Fibroblast of mammary gland (primary cell): ENCODE results near the gene SKOR2.
A peak's percentile ranks its signal among the peaks of the same experiment; 100 is the strongest.
"Not testable (repeated sequence)": the region's sequence is repeated elsewhere in the genome, so short reads cannot be mapped to it uniquely, and the experiment has no call there.

Source experiments
- DNase-seq: peaks from one replicate; pipeline ENCODE4 v3.0.0-alpha.2; 2010; ENCODE audit warnings: low read depth
- H3K4me3 ChIP-seq: 2 replicates; pipeline ENCODE4 v1.5.1; 2011; ENCODE audit warnings: low read depth, mild to moderate bottlenecking, low read length, moderate library complexity; ENCODE audit not compliant: control insufficient read depth
- CTCF ChIP-seq: conservative IDR thresholded peaks from 2 replicates; pipeline ENCODE4 v1.5.1; 2011; ENCODE audit warnings: low read depth, low read length, inconsistent platforms; ENCODE audit not compliant: control insufficient read depth, insufficient read depth

The SKOR2 gene

GRCh38 chr18:47215554-47216138 lies 35.8 kb downstream of the SKOR2 start:
- H3K4me3 ChIP-seq: no peak overlapping the region
- peak; percentile 66 for TF ChIP-seq CTCF
- DNase-seq: peak; percentile 77

GRCh38 chr18:47209171-47209570 lies 42.3 kb downstream of the SKOR2 start:
- H3K4me3 ChIP-seq: no peak overlapping the region
- TF ChIP-seq CTCF: no peak
- DNase-seq: peak; percentile 10

GRCh38 chr18:47206945-47207637 lies 44.4 kb downstream of the SKOR2 start:
- no peak for TF ChIP-seq CTCF
- H3K4me3 ChIP-seq: no peak overlapping the region
- no peak for DNase-seq

- peak; percentile 42 for DNase-seq
- no peak overlapping the region for H3K4me3 ChIP-seq
- peak; percentile 90 for TF ChIP-seq CTCF
These were observed 46.4 kb downstream of the SKOR2 start for GRCh38 chr18:47204908-47205522.

- no peak for DNase-seq
- no peak for TF ChIP-seq CTCF
- no peak overlapping the region for H3K4me3 ChIP-seq
These were observed 47.6 kb downstream of the SKOR2 start for GRCh38 chr18:47203626-47204464.

GRCh38 chr18:47195961-47196360 lies 55.5 kb downstream of the SKOR2 start:
- H3K4me3 ChIP-seq, DNase-seq: not testable (repeated sequence)
